OCI-LY7 (cell line): ENCODE results near the gene ESYT2.

Source experiments
- CTCF ChIP-seq: fragments of 200-600 bp; sonication (generic); conservative IDR thresholded peaks from 2 replicates; pipeline ENCODE4 v1.5.1; 2014; ENCODE audit warnings: mild to moderate bottlenecking, antibody characterized with exemption, low read length, moderate library complexity, mixed read lengths
- EZH2phosphoT487 ChIP-seq: fragments of 200-600 bp; sonication (generic); IDR thresholded peaks from 2 replicates; pipeline ENCODE4 v1.6.1; 2018; ENCODE audit warnings: low read depth, borderline replicate concordance, mild to moderate bottlenecking, mixed run types, antibody characterized with exemption, low read length, moderate library complexity, mixed read lengths

- TF ChIP-seq CTCF (no peak), EZH2phosphoT487 (no peak)
Measured at GRCh38 chr7:158746957-158747356, 82.4 kb downstream of the ESYT2 start.
